Cardiac muscle cell (in vitro differentiated cells and primary cell): ENCODE measurements around the gene MESP2. TPM values are rescaled to one million over a fixed set of nuclear protein-coding genes. Genes with fewer than 3 reads are reported as not detected.
A peak's percentile ranks its signal among the peaks of the same experiment; 100 is the strongest.
"Not testable (repeated sequence)": the region's sequence is repeated elsewhere in the genome, so short reads cannot be mapped to it uniquely, and the experiment has no call there.

ENCODE experiments used
- DNase-seq, 2 donors: peaks; one replicate each; pipeline versions ENCODE4 v3.0.0 to v3.0.0-alpha.2; 2010 to 2017; ENCODE audit warnings: low read depth in 1 of 2, low spot score in 1 of 2
- H3K27ac ChIP-seq: fragments of 200-600 bp; sonication (generic); 2 replicates; pipeline ENCODE4 v1.5.1; 2016
- H3K27me3 ChIP-seq: fragments of 200-600 bp; sonication (generic); 2 replicates; pipeline ENCODE4 v1.6.0; 2016; ENCODE audit warnings: control low read depth
- H3K36me3 ChIP-seq: fragments of 200-600 bp; sonication (generic); 2 replicates; pipeline ENCODE4 v1.5.1; 2016; ENCODE audit warnings: control low read depth
- H3K4me1 ChIP-seq: fragments of 200-600 bp; sonication (generic); 2 replicates; pipeline ENCODE4 v1.8.1; 2017; ENCODE audit warnings: low read depth, mild to moderate bottlenecking, mixed run types
- H3K4me3 ChIP-seq: fragments of 200-600 bp; sonication (generic); 2 replicates; pipeline ENCODE4 v1.5.1; 2016; ENCODE audit warnings: mild to moderate bottlenecking
- H3K9me3 ChIP-seq: fragments of 200-600 bp; sonication (generic); 2 replicates; pipeline ENCODE4 v1.5.1; 2017; ENCODE audit warnings: low read depth, mild to moderate bottlenecking, control low read depth
- polyA plus RNA-seq: library from polyadenylated mRNA; unstranded; fragments of >200 nt; fragmentation: Nextera tagmentation; extraction: Ambion mirVana; gene quantifications from 2 replicates; pipeline ENCODE4 v1.2.1, GENCODE V29; 2016
- total RNA-seq: library from RNA; depleted of rRNA; stranded (reverse); fragments of >200 nt; gene quantifications from 2 replicates; pipeline ENCODE4 v1.2.3, GENCODE V29; 2016
- TF ChIP-seq, protein P1 (sequence below): IDR thresholded peaks from 2 replicates; pipeline ENCODE4 v1.5.1; 2012; ENCODE audit warnings: low read depth, mild to moderate bottlenecking, low read length

MESP2 gene
- total and polyA plus RNA-seq, 2 experiments from 2014 or later: 1.1 to 2.4 TPM

DNA sequence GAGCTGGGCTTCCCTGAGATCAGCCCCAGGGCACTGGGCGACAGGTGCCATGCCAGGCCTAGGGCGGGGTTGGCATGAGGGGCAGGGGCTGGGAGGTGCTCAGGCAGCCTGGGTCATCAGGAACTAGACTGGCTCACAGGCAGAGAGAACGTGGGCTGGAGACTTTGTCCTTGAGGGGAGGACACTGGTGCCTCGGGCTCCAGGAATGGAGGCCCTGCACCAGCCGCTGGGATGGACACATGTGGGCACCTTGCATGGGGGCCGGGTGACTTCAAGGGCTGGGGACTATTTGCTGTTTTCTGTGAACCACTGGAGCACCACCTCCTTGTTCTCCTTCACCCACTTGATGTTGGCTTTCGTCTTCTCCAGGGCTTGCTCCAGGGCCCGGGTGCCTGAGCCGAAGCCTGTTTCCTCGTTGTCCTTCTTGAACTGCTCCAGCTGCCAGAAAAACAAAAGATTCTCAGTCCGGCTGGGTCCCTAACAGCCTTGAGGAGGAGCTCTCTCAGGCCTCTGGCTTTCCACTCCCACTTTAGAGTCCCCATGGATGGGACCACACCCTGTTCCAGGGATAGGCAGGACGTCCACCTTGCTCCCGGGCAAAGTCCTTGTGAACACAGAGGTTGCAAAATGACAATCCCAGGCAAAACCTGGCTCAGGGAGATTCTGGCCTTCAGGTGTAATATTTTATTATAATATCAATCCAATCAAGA lies 9.1 kb downstream of the MESP2 start:
- Histone ChIP-seq H3K9me3 (no peaks in the 10 kb centered on the region), H3K27ac (no peak overlapping the region), H3K27me3 (no peaks in the 10 kb centered on the region), H3K36me3 (no peaks in the 10 kb centered on the region), H3K4me3 (no peak overlapping the region), H3K4me1 (peaks cover 17% of the 10 kb centered on the region)
- TF ChIP-seq, protein P1, sequence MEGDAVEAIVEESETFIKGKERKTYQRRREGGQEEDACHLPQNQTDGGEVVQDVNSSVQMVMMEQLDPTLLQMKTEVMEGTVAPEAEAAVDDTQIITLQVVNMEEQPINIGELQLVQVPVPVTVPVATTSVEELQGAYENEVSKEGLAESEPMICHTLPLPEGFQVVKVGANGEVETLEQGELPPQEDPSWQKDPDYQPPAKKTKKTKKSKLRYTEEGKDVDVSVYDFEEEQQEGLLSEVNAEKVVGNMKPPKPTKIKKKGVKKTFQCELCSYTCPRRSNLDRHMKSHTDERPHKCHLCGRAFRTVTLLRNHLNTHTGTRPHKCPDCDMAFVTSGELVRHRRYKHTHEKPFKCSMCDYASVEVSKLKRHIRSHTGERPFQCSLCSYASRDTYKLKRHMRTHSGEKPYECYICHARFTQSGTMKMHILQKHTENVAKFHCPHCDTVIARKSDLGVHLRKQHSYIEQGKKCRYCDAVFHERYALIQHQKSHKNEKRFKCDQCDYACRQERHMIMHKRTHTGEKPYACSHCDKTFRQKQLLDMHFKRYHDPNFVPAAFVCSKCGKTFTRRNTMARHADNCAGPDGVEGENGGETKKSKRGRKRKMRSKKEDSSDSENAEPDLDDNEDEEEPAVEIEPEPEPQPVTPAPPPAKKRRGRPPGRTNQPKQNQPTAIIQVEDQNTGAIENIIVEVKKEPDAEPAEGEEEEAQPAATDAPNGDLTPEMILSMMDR: no peak
- no peak for DNase-seq

DNA sequence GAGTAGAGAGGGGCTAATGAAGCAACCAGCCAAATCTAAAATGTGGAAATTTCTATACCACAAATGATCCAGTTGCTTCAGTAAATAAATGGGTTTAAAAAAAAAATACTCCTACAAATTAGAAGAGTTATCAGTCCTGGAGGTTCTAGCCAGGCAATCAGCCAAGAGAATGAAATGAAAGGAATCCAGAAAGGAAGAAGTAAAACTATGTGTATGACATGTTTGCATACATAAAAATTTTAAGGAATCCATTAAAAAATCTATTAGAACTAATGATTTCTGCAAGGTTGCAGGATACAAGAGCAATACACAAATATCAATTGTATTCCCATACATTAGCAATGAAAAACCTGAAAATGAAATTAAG lies 9.6 kb downstream of the MESP2 start:
- H3K4me1 ChIP-seq: peaks cover 12% of the 10 kb centered on the region
- no peak overlapping the region for H3K4me3 ChIP-seq
- DNase-seq: peak in 1 of 2 donors; percentile 76
- H3K9me3 ChIP-seq: no peaks in the 10 kb centered on the region
- H3K27me3 ChIP-seq: no peaks in the 10 kb centered on the region
- H3K36me3 ChIP-seq: no peaks in the 10 kb centered on the region
- TF ChIP-seq, protein P1: no peak
- no peak overlapping the region for H3K27ac ChIP-seq

DNA sequence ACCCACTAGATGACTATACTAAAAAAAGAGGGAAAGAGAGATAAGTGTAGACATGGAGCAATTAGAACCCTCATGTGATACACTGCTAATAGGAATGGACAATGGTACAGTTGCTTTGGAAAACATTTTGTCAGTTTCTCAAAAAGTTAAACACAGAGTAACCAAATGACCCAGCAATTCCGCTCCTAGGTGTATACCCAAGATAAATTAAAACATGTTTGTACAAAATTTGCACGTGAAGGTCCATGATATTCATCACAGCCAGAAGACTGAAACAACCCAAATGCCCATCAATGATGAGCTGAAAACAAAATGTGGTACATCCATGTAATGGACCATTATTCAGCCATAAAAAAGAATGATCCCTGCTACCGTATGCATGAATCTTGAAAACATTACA lies 11.8 kb downstream of the MESP2 start:
- DNase-seq: no peak
- H3K36me3 ChIP-seq: no peaks in the 10 kb centered on the region
- TF ChIP-seq, protein P1: no peak
- H3K27me3 ChIP-seq: no peaks in the 10 kb centered on the region
- no peak overlapping the region for H3K4me3 ChIP-seq
- H3K4me1 ChIP-seq: peaks cover 6% of the 10 kb centered on the region
- no peaks in the 10 kb centered on the region for H3K9me3 ChIP-seq
- H3K27ac ChIP-seq: no peak overlapping the region

DNA sequence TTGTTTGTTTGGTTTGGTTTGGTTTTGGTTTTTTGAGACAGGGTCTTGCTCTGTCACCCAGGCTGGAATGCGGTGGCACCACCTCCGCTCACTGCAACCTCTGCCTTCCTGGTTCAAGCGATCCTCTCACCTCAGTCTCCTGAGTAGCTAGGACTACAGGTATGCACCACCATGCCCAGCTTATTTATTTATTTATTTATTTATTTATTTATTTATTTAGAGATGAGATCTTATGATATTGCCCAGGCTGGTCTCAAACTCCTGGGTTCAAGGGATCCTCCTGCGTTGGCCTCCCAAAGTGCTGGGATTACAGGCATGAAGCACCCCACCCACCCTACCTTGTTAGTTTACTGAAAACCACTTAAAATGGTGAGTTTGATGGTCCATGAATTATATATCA lies 12.5 kb downstream of the MESP2 start:
- not testable (repeated sequence) for DNase-seq, H3K9me3 ChIP-seq, H3K27me3 ChIP-seq, H3K4me1 ChIP-seq, H3K36me3 ChIP-seq, H3K27ac ChIP-seq, H3K4me3 ChIP-seq

DNA sequence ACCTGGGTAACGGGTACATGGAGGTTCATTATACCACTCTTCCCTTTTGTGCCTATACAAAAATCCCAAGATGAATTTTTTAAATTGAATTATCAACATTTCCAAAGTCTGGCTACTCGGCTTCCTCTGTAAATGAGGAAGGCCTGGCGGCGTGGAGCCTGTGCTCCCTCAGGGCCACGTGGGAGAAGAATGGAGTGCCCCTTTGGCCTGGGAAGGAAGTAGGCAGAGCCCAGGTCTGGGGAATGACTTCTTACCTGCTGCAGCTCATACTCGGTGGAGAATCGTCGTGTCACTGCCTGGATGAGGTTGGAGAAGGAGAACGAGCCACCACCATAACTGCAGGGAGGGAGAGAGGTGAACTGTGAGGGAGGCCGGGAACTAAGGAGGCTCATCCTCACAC lies 14.1 kb downstream of the MESP2 start:
- DNase-seq: no peak
- TF ChIP-seq, protein P1: no peak
- H3K27ac ChIP-seq: no peak overlapping the region
- H3K36me3 ChIP-seq: no peaks in the 10 kb centered on the region
- no peaks in the 10 kb centered on the region for H3K4me1 ChIP-seq
- H3K9me3 ChIP-seq: no peaks in the 10 kb centered on the region
- no peaks in the 10 kb centered on the region for H3K27me3 ChIP-seq
- no peak overlapping the region for H3K4me3 ChIP-seq

DNA sequence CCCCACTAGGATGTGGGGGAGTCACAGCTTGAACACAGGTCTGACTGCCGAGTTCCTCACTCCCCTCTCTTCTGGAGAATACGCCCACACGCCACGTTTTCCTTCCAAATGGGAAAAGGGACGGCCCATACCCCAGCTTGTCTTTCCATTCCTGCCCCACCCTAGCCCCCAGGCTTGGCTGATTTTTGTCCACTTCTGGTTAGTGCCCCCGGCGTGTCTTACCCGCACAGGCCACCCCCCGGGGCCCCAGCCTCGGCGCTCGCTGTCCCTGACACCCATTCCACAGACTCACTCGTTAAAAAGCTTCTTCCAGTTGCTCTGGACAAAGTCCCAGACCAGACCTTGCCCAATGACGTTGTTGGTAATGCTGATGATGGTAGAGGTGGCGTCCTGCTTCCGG lies 14.5 kb downstream of the MESP2 start:
- Histone ChIP-seq H3K9me3 (no peaks in the 10 kb centered on the region), H3K4me3 (no peak overlapping the region), H3K4me1 (no peaks in the 10 kb centered on the region), H3K36me3 (no peaks in the 10 kb centered on the region), H3K27ac (no peak overlapping the region), H3K27me3 (no peaks in the 10 kb centered on the region)
- no peak for DNase-seq
- TF ChIP-seq, protein P1: no peak
